Spleen (tissue), 7 donors: ENCODE data around the gene SIK3.

Experiments
- CTCF ChIP-seq, 11 experiments: fragments of 200-600 bp in 7 of 11; fragments of 450-650 bp in 4 of 11; sonication (generic) in 4 of 11; IDR thresholded peaks in 8 of 11; conservative IDR thresholded peaks in 3 of 11; 1 replicate in 7 of 11; 2 replicates in 4 of 11; pipeline versions ENCODE4 v1.4.0 to v1.8.0; 2016 to 2021; ENCODE audit warnings: antibody characterized with exemption in 11 of 11, inconsistent platforms in 4 of 11, mild to moderate bottlenecking in 1 of 11
- POLR2A ChIP-seq, 3 donors: fragments of 450-650 bp; IDR thresholded peaks; one replicate each; pipeline ENCODE4 v1.5.1; 2017; ENCODE audit warnings: antibody characterized with exemption in 3 of 3, mild to moderate bottlenecking in 1 of 3
- donor health status: DM: no; HTN: no; CAD: no; lungs with moderate emphysema.
- donor health status: DM: no; HTN: no; CAD: no.
- donor health status: DM: no; HTN: no; CAD: no.

- TF ChIP-seq POLR2A (IDR thresholded peaks at IDR 0.05) (no peak), CTCF (IDR thresholded peaks at IDR 0.05 in 8 of 11, conservative IDR thresholded peaks at IDR 0.05 in 3 of 11) (no peak)
Observed at GRCh38 chr11:116811194-116811593, 287.0 kb downstream of the SIK3 start.
